Mucosa of rectum (tissue), 2 donors: ENCODE results near the gene ELOVL6.

Source experiments
- H3K27ac ChIP-seq, 2 donors: one replicate each; pipeline ENCODE4 v1.7.0; 2013; ENCODE audit warnings: inconsistent platforms in 2 of 2, low read depth in 2 of 2, low read length in 2 of 2
- H3K27me3 ChIP-seq, 2 donors: one replicate each; pipeline ENCODE4 v1.7.0; 2013; ENCODE audit warnings: low read length in 2 of 2; ENCODE audit not compliant: control insufficient read depth in 2 of 2, insufficient read depth in 2 of 2
- H3K36me3 ChIP-seq, 2 donors: one replicate each; pipeline ENCODE4 v1.7.0; 2013; ENCODE audit warnings: low read length in 2 of 2; ENCODE audit not compliant: control insufficient read depth in 2 of 2, insufficient read depth in 2 of 2
- H3K4me1 ChIP-seq, 2 donors: one replicate each; pipeline ENCODE4 v1.7.0; 2013; ENCODE audit warnings: low read length in 2 of 2, mild to moderate bottlenecking in 1 of 2; ENCODE audit not compliant: control insufficient read depth in 2 of 2, insufficient read depth in 2 of 2
- H3K4me3 ChIP-seq, 2 donors: one replicate each; pipeline ENCODE4 v1.7.0; 2013; ENCODE audit warnings: low read length in 2 of 2
- H3K9ac ChIP-seq, 2 donors: one replicate each; pipeline ENCODE4 v1.7.0; 2013; ENCODE audit warnings: low read length in 2 of 2, low read depth in 1 of 2, mild to moderate bottlenecking in 1 of 2
- H3K9me3 ChIP-seq, 2 donors: one replicate each; pipeline ENCODE4 v1.7.0; 2013; ENCODE audit warnings: low read length in 2 of 2; ENCODE audit not compliant: control insufficient read depth in 2 of 2
- donor health status: healthy.
- donor health status: Normal muscosa, but diverticular disease.

Gene ELOVL6

DNA sequence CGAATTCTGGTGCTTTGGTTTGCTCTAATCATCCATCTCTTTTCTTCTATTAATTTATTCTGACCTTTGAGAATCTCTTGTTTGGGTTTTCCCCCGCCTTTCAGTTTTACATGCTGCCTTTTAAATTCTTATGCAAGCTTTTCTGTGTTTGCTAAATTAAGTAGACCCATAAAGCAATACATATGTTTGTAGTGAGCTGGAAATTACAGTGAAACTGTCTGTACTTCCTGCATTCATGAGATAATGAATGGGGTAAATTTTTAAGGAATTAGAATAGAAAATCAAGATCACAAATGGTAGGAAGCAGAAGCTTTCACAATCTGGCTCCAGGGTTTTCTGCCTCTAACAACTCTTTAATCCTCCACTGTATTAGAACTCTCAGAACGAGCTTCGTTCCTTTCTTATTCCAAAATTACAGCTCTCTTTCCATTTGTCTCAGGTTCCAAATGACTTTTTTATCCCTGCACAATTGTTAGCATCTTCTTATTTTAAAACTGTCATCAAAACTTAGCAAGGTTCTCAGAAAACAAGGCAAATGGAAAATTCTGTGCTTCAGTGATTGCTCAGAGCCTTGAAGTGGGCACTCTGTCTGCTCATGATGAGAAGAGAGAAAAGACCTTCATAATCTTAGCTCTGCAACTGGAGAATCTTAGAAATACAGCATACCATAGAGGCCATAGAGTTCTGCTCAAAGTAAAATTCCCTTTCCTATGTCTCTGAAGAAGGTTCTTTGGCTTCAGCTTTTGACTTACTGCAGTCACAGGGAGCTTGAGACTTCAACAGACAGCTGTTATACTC is 177.6 kb downstream of the ELOVL6 start:
- Histone ChIP-seq H3K9me3 (no peaks in the 10 kb centered on the region), H3K36me3 (no peaks in the 10 kb centered on the region), H3K4me3 (no peak overlapping the region), H3K9ac (no peak overlapping the region), H3K27ac (no peak overlapping the region), H3K27me3 (no peaks in the 10 kb centered on the region), H3K4me1 (no peaks in the 10 kb centered on the region)

DNA sequence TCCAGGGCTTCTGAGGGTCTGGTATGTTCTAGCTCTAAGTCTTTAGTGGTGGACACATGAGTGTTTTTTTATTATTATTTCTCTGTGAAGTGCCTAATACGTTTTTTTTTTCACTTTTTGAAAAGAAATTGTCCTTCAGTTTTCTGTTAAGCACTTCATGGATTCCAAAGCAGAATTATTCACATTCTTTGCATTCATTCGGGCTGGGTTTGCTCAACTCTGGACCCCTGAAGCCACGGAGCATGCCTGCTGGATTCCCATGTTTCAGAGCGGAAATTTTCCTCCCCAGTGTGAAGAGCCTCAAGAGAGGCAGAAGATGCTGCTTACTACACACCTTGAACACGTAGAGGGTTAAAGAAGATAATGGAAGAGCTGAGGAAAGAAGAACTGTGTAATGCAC is 178.3 kb downstream of the ELOVL6 start:
- H3K9me3 ChIP-seq: no peaks in the 10 kb centered on the region
- H3K4me1 ChIP-seq: no peaks in the 10 kb centered on the region
- no peak overlapping the region for H3K4me3 ChIP-seq
- H3K9ac ChIP-seq: no peak overlapping the region
- no peaks in the 10 kb centered on the region for H3K36me3 ChIP-seq
- no peak overlapping the region for H3K27ac ChIP-seq
- no peaks in the 10 kb centered on the region for H3K27me3 ChIP-seq

DNA sequence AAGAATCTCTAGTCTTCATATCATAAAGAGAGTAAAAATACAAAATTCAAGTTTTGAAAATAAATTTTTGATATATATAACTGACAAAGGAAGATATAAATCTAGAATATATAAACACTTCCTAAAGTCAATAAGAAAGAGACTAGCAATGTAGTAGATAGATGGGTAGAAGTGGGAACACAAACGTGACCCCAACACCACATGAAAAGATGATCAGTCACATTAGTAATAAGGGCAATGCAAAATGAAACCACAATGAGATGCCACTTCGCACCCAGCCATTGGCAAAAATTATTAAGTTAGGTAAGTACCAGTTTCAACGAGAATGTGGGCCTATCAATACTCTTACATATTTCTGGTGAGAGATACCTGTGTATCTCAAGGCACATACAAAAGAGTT is 179.3 kb downstream of the ELOVL6 start:
- Histone ChIP-seq H3K27me3 (no peaks in the 10 kb centered on the region), H3K4me1 (no peaks in the 10 kb centered on the region), H3K27ac (no peak overlapping the region)

DNA sequence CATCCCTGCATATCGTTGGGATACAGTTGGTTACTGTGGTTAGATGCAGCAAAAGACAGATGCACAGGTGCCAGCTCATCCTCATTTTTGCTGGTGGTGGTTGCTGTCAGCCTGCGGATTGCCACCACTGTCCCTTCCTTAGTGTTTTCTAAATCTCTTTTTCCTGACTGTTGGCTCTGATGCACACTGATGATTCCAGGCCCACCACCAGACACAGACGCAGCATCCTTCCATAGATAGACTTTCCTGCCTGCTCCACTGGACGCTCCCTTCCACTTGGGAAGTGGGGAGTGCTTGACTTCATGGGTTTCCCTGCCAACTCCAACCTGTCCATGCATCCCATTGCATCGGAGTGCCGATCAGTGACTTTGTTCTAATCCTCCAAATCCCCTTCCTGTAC is 184.2 kb downstream of the ELOVL6 start:
- no peaks in the 10 kb centered on the region for H3K36me3 ChIP-seq
- H3K27ac ChIP-seq: no peak overlapping the region
- H3K4me3 ChIP-seq: no peak overlapping the region
- no peaks in the 10 kb centered on the region for H3K27me3 ChIP-seq
- no peaks in the 10 kb centered on the region for H3K9me3 ChIP-seq
- H3K9ac ChIP-seq: no peak overlapping the region
- no peaks in the 10 kb centered on the region for H3K4me1 ChIP-seq

More for the DNA sequence above, 179.3 kb downstream of the ELOVL6 start:
- H3K4me3 ChIP-seq: no peak overlapping the region
- no peaks in the 10 kb centered on the region for H3K9me3 ChIP-seq
- H3K9ac ChIP-seq: no peak overlapping the region
- no peaks in the 10 kb centered on the region for H3K36me3 ChIP-seq

DNA sequence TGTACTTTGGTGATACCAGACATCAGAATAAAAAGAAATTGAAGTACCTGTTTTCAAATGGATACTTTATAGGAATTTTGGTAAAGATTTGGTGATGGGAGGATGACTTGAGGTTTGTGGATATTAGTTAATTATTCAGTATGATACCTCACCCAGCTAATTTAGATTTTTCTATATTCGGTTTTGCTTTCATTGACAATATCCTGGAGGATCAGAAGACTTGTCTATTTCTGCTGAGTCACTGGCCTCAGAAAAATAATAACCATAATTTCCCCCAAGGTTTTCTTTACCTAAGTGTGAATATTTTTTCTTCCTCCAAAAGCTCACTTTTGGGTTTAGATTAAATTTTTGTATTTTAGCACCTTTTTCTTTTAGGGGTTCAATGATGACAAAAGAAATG is 185.5 kb downstream of the ELOVL6 start:
- no peaks in the 10 kb centered on the region for H3K27me3 ChIP-seq
- no peak overlapping the region for H3K4me3 ChIP-seq
- H3K27ac ChIP-seq: no peak overlapping the region
- no peaks in the 10 kb centered on the region for H3K36me3 ChIP-seq
- H3K4me1 ChIP-seq: no peaks in the 10 kb centered on the region
- H3K9ac ChIP-seq: no peak overlapping the region
- no peaks in the 10 kb centered on the region for H3K9me3 ChIP-seq

DNA sequence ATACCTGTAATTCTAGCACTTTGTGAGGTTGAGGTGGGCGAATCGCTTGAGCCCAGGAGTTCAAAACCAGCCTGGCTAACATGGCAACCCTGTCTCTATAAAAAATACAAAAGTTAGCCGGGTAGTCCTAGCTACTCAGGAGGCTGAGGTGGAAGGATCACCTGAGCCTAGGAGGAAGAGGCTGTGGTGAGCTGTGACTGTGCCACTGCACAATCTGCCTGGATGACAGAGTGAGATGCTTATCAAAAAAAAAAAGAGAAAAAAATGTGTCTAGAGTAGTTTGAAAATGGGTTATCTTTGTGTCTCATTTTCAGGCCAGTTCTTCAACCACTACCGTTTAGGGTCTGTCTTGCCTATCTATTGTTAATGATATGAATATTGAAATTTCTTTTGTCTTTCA is 187.6 kb downstream of the ELOVL6 start:
- no peaks in the 10 kb centered on the region for H3K36me3 ChIP-seq
- H3K4me3 ChIP-seq: no peak overlapping the region
- no peaks in the 10 kb centered on the region for H3K27me3 ChIP-seq
- H3K9me3 ChIP-seq: no peaks in the 10 kb centered on the region
- no peak overlapping the region for H3K9ac ChIP-seq
- H3K4me1 ChIP-seq: no peaks in the 10 kb centered on the region
- H3K27ac ChIP-seq: no peak overlapping the region

DNA sequence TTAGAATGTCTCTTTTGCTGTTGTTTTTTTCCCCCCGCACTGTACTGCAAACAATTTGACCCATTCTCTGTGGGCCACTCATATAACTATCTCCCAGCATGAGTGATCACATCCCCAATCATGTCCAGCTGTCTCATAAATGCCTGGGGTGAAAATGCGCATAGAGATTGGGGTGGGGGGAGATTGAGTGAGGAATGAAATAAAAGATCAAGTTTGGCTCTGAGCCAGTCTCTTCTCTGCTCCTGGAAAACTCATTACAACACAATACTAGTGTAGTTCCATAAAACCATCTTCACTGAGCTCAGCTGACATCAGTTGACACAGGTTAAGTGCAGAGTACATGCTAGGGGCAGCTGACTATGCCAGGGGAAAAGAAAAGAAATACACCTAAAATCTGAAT is 188.9 kb downstream of the ELOVL6 start:
- H3K36me3 ChIP-seq: no peaks in the 10 kb centered on the region
- no peak overlapping the region for H3K27ac ChIP-seq
- H3K4me3 ChIP-seq: no peak overlapping the region

DNA sequence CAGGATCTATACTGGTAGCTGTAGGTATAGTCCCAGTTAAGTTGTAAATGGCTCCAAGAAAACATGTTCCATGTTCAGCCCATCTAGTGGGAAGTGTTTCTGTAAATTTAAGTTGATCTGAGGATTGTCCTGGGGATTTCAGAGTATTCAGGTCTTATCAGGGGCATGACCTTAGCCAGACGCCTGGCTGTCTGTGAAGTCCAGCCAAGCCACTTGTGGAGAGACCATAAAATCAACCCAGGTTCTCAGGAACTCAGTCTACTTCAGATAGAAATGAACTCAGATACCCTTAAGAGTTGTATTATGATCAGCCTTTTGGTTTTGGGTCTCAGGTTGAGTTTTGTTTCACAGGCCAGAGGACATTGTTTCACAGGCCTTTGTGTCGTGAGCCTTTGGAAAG is 189.9 kb downstream of the ELOVL6 start:
- Histone ChIP-seq H3K4me3 (no peak overlapping the region), H3K9ac (no peak overlapping the region), H3K36me3 (no peaks in the 10 kb centered on the region), H3K27ac (no peak overlapping the region), H3K4me1 (no peaks in the 10 kb centered on the region), H3K27me3 (no peaks in the 10 kb centered on the region), H3K9me3 (no peaks in the 10 kb centered on the region)

More for the DNA sequence above, 188.9 kb downstream of the ELOVL6 start:
- H3K9me3 ChIP-seq: no peaks in the 10 kb centered on the region
- no peaks in the 10 kb centered on the region for H3K27me3 ChIP-seq
- H3K4me1 ChIP-seq: no peaks in the 10 kb centered on the region
- no peak overlapping the region for H3K9ac ChIP-seq

DNA sequence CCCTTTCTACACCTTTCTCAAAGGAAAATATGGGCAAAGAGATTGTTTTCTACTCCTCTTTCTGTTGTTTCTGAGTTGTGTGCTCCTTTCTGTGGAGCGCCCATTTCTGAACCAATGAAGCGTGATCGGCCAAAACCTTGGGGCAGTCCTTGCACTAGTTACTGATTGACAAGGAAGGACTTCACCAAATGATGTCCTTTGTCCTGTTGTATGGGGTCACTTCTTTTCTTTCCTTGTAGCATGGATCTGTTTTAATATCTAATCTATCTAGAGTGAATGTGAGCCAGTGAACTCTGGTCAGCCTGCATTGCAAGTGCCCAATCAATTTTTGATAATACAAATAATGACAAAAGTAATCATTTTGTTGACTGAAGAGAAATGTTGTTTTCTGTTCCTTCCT is 191.2 kb downstream of the ELOVL6 start:
- Histone ChIP-seq H3K4me1 (no peaks in the 10 kb centered on the region), H3K27ac (no peak overlapping the region), H3K27me3 (no peaks in the 10 kb centered on the region), H3K9me3 (no peaks in the 10 kb centered on the region), H3K36me3 (no peaks in the 10 kb centered on the region), H3K9ac (no peak overlapping the region), H3K4me3 (no peak overlapping the region)

DNA sequence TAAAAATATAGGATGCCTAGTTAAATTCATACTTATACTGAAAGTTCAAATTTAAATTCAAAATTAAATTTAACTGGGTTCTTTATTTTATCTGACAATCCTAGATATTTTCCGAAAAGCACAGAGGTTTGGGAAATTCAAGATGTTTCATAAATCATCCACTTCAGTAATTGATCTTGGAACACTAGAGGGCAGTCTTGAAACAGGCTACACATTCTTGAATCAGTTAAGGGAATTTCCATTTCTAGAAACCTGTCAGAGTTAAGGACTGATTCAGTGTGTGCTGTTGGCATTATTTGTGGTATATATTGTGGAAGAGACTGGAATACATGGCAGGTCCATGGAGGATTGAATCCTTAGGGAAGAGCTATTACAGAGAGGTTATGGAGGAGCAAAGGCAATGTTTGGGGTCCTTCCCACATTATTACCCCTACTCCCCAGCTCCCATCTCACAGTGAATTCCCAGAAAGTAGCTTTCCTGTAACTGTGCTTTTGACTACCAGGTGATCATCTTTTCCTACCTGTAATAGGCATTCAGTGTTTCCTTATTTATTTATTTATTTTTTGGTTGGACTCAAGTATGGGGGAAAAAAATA is 192.9 kb downstream of the ELOVL6 start:
- Histone ChIP-seq H3K27ac (no peak overlapping the region), H3K4me3 (no peak overlapping the region), H3K9me3 (no peaks in the 10 kb centered on the region), H3K9ac (no peak overlapping the region), H3K4me1 (no peaks in the 10 kb centered on the region), H3K36me3 (no peaks in the 10 kb centered on the region), H3K27me3 (no peaks in the 10 kb centered on the region)
